Central memory CD4-positive, alpha-beta T cell (primary cell): ENCODE data around the gene DEFB114.

ENCODE experiments used
- DNase-seq: peaks from one replicate; pipeline ENCODE4 v3.0.0; 2022

DEFB114 gene

DNA sequence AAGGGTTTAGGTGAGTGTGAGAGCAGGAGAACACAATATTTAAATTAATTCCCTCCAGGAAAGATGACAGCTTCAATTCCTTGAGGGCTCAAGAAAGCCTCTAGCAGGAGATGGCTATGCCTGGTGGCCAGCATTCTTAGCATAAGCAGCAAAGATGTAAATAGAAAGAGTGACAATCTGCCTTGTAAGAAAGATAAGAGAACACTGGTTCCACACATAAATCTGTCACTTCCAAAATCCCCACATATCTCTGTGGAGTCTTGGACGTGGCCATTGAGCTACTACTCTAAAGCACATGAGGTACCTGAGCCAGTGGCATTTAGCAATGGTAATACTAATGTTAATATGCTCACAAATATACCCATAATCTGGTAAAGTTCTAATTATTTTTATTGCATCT, 29.2 kb downstream of the DEFB114 start:
- no peak for DNase-seq

- DNase-seq = no peak
Observed at GRCh38 chr6:49933526-49933925, 30.4 kb downstream of the DEFB114 start.

DNA sequence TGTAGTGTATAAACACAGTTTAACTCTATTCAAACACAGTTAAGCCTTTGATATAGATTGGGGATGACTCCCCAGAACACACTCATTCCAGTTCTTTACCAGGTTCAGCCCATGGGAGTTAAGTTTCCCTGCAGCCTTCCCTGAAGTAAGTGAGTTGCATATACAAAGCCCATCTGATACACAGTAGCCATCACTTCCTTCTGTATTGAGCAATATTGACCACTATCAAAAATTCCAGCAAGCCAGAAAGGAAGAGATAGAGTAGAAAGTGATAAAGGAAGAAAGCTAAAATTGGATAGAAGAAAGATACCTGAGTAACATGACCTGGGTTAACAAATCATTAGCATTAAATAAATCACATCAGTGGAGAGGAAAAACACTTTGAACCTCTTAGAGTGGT, 34.6 kb downstream of the DEFB114 start:
- DNase-seq = no peak

- DNase-seq = no peak
Observed at GRCh38 chr6:49923826-49924225, 40.1 kb downstream of the DEFB114 start.

- DNase-seq = no peak
Observed at GRCh38 chr6:49919935-49920644, 43.9 kb downstream of the DEFB114 start.

DNA sequence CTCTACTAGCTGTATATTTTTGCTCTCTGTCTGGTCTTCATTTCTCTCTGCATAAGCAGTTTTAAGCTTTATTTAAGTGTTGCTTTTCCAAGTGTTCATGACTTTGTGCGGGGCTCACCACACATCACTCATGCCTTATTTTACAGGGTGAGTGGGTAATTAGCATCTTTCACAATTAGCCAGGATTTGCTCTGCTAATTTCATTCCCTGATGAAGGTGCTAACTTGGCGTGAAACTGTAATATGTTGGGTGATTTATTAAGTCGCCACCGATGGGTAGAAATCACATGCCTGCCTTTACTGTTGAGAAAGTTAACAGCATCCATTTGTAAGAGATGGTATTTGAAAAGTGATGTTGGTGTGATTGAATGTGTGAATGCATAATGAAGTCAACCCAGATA, 44.7 kb downstream of the DEFB114 start:
- DNase-seq = no peak

- no peak for DNase-seq
Observed at GRCh38 chr6:49918787-49919186, 45.2 kb downstream of the DEFB114 start.

DNA sequence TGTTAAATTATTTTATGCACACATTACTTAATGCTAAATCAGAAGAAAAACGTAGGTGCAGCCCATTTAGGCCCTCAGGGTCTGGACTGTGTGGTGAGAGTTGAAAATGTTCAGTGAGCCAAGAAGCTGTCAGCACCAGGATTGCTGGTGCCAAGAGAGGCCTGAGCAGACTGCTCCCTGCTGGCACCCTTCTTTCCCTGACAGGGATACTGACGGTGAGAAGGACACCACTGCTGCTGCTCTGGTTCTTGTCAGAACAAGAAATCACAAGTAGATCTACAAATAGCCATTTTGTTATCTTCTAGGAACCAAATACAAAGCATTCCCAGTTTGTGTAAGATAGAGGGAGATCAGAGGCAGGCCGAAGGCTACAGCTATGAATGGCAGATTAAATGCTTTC, 48.9 kb downstream of the DEFB114 start:
- DNase-seq = no peak

- DNase-seq = no peak
Observed at GRCh38 chr6:49913636-49914375, 50.2 kb downstream of the DEFB114 start.

DNA sequence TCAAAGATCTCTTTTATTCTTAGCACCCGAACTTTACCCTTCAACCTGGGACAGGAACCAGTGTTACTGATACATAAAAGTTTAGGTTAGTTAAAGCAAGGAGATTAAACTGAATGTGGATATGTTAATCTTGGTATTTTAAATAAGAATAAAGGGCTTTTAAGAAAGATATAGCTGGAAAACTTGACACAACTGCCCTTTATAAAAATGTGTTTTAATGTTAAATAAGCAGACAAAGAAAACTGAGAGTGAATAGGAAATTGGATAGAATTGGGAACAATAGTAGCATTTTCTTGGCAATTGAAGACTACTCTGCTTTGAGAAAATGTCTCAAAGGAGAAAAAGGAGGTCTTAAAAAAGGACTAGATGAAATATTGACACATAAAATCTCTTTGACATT, 51.8 kb downstream of the DEFB114 start:
- DNase-seq = no peak

DNA sequence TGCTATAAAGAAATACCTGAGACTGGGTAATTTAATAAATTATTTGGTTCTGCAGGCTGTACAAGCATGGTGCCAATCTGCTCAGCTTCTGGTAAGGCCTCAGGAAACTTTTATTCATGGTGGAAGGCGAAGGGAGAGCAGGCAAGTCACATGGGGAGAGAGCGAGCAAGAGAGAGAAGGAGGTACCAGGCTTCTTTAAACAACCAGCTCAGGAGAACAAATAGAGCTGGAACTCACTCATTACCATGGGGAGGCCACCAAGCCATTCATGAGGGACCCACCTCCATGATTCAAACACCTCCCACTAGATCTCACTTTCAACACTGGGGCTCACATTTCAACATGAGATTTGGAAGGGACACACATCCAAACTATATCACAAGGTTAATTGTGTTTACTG, 52.7 kb downstream of the DEFB114 start:
- DNase-seq = no peak
